Skeletal muscle tissue (tissue), 4 donors: ENCODE data around the gene SMAD3. TPM values are rescaled to one million over a fixed set of nuclear protein-coding genes. Genes with fewer than 3 reads are reported as not detected.
A peak's percentile ranks its signal among the peaks of the same experiment; 100 is the strongest.
"Not testable (repeated sequence)": the region's sequence is repeated elsewhere in the genome, so short reads cannot be mapped to it uniquely, and the experiment has no call there.

ENCODE experiments used
- H3K27ac ChIP-seq: one replicate; pipeline ENCODE4 v1.7.0; 2013; ENCODE audit warnings: mild to moderate bottlenecking, low read depth, low read length, inconsistent platforms
- H3K27me3 ChIP-seq, 3 donors: one replicate each; pipeline ENCODE4 v1.7.0; 2013; ENCODE audit warnings: low read length in 3 of 3; ENCODE audit not compliant: control insufficient read depth in 3 of 3, insufficient read depth in 3 of 3
- H3K36me3 ChIP-seq, 3 donors: one replicate each; pipeline ENCODE4 v1.7.0; 2013; ENCODE audit warnings: low read length in 3 of 3; ENCODE audit not compliant: control insufficient read depth in 3 of 3, insufficient read depth in 3 of 3
- H3K4me1 ChIP-seq, 3 donors: one replicate each; pipeline ENCODE4 v1.7.0; 2013; ENCODE audit warnings: low read length in 3 of 3, mild to moderate bottlenecking in 3 of 3; ENCODE audit not compliant: control insufficient read depth in 3 of 3, insufficient read depth in 3 of 3
- H3K4me3 ChIP-seq, 3 donors: one replicate each; pipeline ENCODE4 v1.7.0; 2013; ENCODE audit warnings: low read length in 3 of 3
- H3K9ac ChIP-seq, 3 donors: one replicate each; pipeline ENCODE4 v1.7.0; 2013; ENCODE audit warnings: low read length in 3 of 3, mild to moderate bottlenecking in 3 of 3, moderate library complexity in 2 of 3, low read depth in 1 of 3
- H3K9me3 ChIP-seq, 3 donors: one replicate each; pipeline ENCODE4 v1.7.0; 2013; ENCODE audit warnings: low read length in 3 of 3; ENCODE audit not compliant: control insufficient read depth in 3 of 3
- total RNA-seq: library from RNA; depleted of rRNA; stranded (reverse); fragments of >200 nt; gene quantifications from one replicate; pipeline ENCODE4 v1.2.3, GENCODE V29; 2014
- donor health status: Osteomylitis.

The SMAD3 gene
- total RNA-seq = 17.2 TPM

GRCh38 chr15:67065531-67066005 is at the start of gene SMAD3:
TSS of gene SMAD3 (plus strand) at chr15:67065602. CDS start at chr15:67066155, 553 bp downstream.
- no peaks in the 10 kb centered on the region for H3K27me3 ChIP-seq
- H3K4me1 ChIP-seq = peaks cover 34 to 46% (median 44%) of the 10 kb centered on the region in 3 donors

GRCh38 chr15:67017311-67017710 is 48.1 kb upstream of the SMAD3 start:
- Histone ChIP-seq H3K4me3 (no peak overlapping the region), H3K4me1 (peaks cover 0 to 10% (median 0%) of the 10 kb centered on the region in 3 donors), H3K9ac (no peak overlapping the region)

More at GRCh38 chr15:67065531-67066005, at the start of gene SMAD3:
- peak within 1 kb of the TSS; percentile 77 to 94 (median 92) for H3K4me3 ChIP-seq
- no peaks in the 10 kb centered on the region for H3K9me3 ChIP-seq
- H3K9ac ChIP-seq = peak within 1 kb of the TSS; percentile 95 to 98 (median 95)
- H3K27ac ChIP-seq = peak within 1 kb of the TSS; percentile 88
- H3K36me3 ChIP-seq = peaks cover 0 to 8% (median 0%) of the 10 kb centered on the region in 3 donors

GRCh38 chr15:67018026-67018425 is 47.4 kb upstream of the SMAD3 start:
- no peaks in the 10 kb centered on the region for H3K9me3 ChIP-seq
- H3K27ac ChIP-seq = no peak overlapping the region
- H3K4me3 ChIP-seq = no peak overlapping the region
- no peak overlapping the region for H3K9ac ChIP-seq
- H3K27me3 ChIP-seq = no peaks in the 10 kb centered on the region
- peaks cover 0 to 10% (median 0%) of the 10 kb centered on the region in 3 donors for H3K4me1 ChIP-seq
- no peaks in the 10 kb centered on the region for H3K36me3 ChIP-seq

More at GRCh38 chr15:67017311-67017710, 48.1 kb upstream of the SMAD3 start:
- Histone ChIP-seq H3K27ac (no peak overlapping the region), H3K27me3 (no peaks in the 10 kb centered on the region), H3K36me3 (no peaks in the 10 kb centered on the region), H3K9me3 (no peaks in the 10 kb centered on the region)

GRCh38 chr15:67018441-67018840 is 47.0 kb upstream of the SMAD3 start:
- Histone ChIP-seq H3K9me3 (no peaks in the 10 kb centered on the region), H3K4me3 (no peak overlapping the region), H3K27me3 (no peaks in the 10 kb centered on the region), H3K36me3 (no peaks in the 10 kb centered on the region), H3K4me1 (peaks cover 0 to 11% (median under 1%) of the 10 kb centered on the region in 3 donors), H3K27ac (no peak overlapping the region), H3K9ac (no peak overlapping the region)

- no peak overlapping the region for H3K9ac ChIP-seq
- H3K36me3 ChIP-seq = no peaks in the 10 kb centered on the region
- no peaks in the 10 kb centered on the region for H3K9me3 ChIP-seq
- H3K4me3 ChIP-seq = no peak overlapping the region
- no peak overlapping the region for H3K27ac ChIP-seq
- H3K27me3 ChIP-seq = no peaks in the 10 kb centered on the region
- H3K4me1 ChIP-seq = peaks cover 5 to 11% (median 7%) of the 10 kb centered on the region in 3 donors
These were observed 46.3 kb upstream of the SMAD3 start for GRCh38 chr15:67019069-67019468.

GRCh38 chr15:67019884-67020520 is 45.4 kb upstream of the SMAD3 start:
- Histone ChIP-seq H3K36me3 (no peaks in the 10 kb centered on the region), H3K4me3 (no peak overlapping the region), H3K9me3 (no peaks in the 10 kb centered on the region), H3K27me3 (no peaks in the 10 kb centered on the region), H3K27ac (no peak overlapping the region), H3K4me1 (peaks cover 13 to 20% (median 16%) of the 10 kb centered on the region in 3 donors), H3K9ac (no peak overlapping the region)

- not testable (repeated sequence) for H3K9ac ChIP-seq, H3K27me3 ChIP-seq, H3K4me3 ChIP-seq, H3K9me3 ChIP-seq, H3K36me3 ChIP-seq, H3K27ac ChIP-seq
- peaks cover 20 to 25% (median 23%) of the 10 kb centered on the region in 3 donors for H3K4me1 ChIP-seq
These were observed 44.7 kb upstream of the SMAD3 start for GRCh38 chr15:67020668-67021067.

GRCh38 chr15:67021455-67021854 is 43.9 kb upstream of the SMAD3 start:
- Histone ChIP-seq H3K4me3 (no peak overlapping the region), H3K9ac (no peak overlapping the region), H3K27me3 (no peaks in the 10 kb centered on the region), H3K27ac (no peak overlapping the region), H3K36me3 (no peaks in the 10 kb centered on the region), H3K9me3 (no peaks in the 10 kb centered on the region), H3K4me1 (peaks cover 27 to 32% (median 30%) of the 10 kb centered on the region in 3 donors)

- Histone ChIP-seq H3K27ac (no peak overlapping the region), H3K27me3 (no peaks in the 10 kb centered on the region), H3K36me3 (no peaks in the 10 kb centered on the region), H3K9me3 (no peaks in the 10 kb centered on the region), H3K9ac (no peak overlapping the region), H3K4me1 (peaks cover 30 to 32% (median 32%) of the 10 kb centered on the region in 3 donors), H3K4me3 (no peak overlapping the region)
These were observed 42.8 kb upstream of the SMAD3 start for GRCh38 chr15:67022587-67023105.

GRCh38 chr15:67023517-67024313 is 41.7 kb upstream of the SMAD3 start:
- H3K4me3 ChIP-seq = no peak overlapping the region
- no peak overlapping the region for H3K9ac ChIP-seq
- H3K4me1 ChIP-seq = peaks cover 29 to 32% (median 30%) of the 10 kb centered on the region in 3 donors
- H3K9me3 ChIP-seq = no peaks in the 10 kb centered on the region
- H3K27ac ChIP-seq = peak overlapping the region; percentile 51
- H3K36me3 ChIP-seq = no peaks in the 10 kb centered on the region
- no peaks in the 10 kb centered on the region for H3K27me3 ChIP-seq
